Measurements from ENCODE around the gene KDM4C. TPM values are rescaled to one million over a fixed set of nuclear protein-coding genes. Genes with fewer than 3 reads are reported as not detected.

The KDM4C gene
- total RNA-seq, 1 experiment from 2014 or later, result 61.1 TPM

GRCh38 chr9:6904371-6904770 is 146.6 kb downstream of the KDM4C start:
- H4K20me1 ChIP-seq (ENCODE audit: insufficient read depth, low read depth, low read length), result no peaks in the 10 kb centered on the region
- H2AFZ ChIP-seq (ENCODE audit: low read length), result no peak overlapping the region
- no peaks in the 10 kb centered on the region for H3K9me3 ChIP-seq (ENCODE audit: low read length)
- no peak overlapping the region for H3K4me2 ChIP-seq (ENCODE audit: low read depth, low read length, poor library complexity, severe bottlenecking)
- H3K4me3 ChIP-seq (ENCODE audit: low read length), result no peak overlapping the region
- no peaks in the 10 kb centered on the region for H3K4me1 ChIP-seq (ENCODE audit: low read length)
- H3K9ac ChIP-seq (ENCODE audit: low read length), result no peak overlapping the region
- no peaks in the 10 kb centered on the region for H3K36me3 ChIP-seq (ENCODE audit: insufficient read depth, low read length)
- no peaks in the 10 kb centered on the region for H3K27me3 ChIP-seq (ENCODE audit: low read length)
- H3K27ac ChIP-seq (ENCODE audit: low read length), result no peak overlapping the region
- no peak for DNase-seq
- no peaks in the 10 kb centered on the region for H3K9me2 ChIP-seq (replicated peaks; ENCODE audit: insufficient read depth, low read length)
- peaks cover 50% of the 10 kb centered on the region for H3K79me2 ChIP-seq (ENCODE audit: low read length)

DNA sequence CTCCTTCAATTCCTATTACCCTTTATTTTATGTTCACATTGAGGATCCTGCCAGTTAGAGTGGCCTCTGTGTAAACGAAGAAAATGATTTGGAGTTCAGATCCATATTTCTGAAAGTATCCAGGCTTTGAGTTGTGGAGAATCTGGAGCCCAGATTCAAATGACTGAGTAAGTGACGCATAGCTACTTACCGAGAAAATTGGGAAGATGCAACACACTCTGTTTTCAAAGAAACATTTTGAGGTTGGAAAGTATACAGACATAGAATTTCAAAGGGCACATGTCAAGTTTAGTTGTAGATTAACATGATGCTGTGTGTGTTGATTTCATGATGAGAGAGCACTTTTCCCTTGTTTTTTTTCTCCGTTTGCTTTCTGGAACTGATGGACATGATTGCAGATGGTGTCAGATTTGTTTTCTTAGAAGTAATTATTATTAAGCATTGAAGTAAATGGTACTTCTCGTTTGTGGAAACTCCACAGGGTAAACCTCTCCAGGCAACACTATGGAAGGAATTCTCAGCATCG is 148.1 kb downstream of the KDM4C start:
- Histone ChIP-seq H3K36me3 (ENCODE audit: insufficient read depth, low read length) (no peaks in the 10 kb centered on the region), H2AFZ (ENCODE audit: low read length) (no peak overlapping the region), H3K27ac (ENCODE audit: low read length) (no peak overlapping the region), H3K4me1 (ENCODE audit: low read length) (peaks cover 7% of the 10 kb centered on the region), H4K20me1 (ENCODE audit: insufficient read depth, low read depth, low read length) (no peaks in the 10 kb centered on the region), H3K9me2 (replicated peaks; ENCODE audit: insufficient read depth, low read length) (no peaks in the 10 kb centered on the region), H3K4me2 (ENCODE audit: low read depth, low read length, poor library complexity, severe bottlenecking) (no peak overlapping the region), H3K9ac (ENCODE audit: low read length) (no peak overlapping the region), H3K79me2 (ENCODE audit: low read length) (peaks cover 46% of the 10 kb centered on the region), H3K9me3 (ENCODE audit: low read length) (no peaks in the 10 kb centered on the region), H3K27me3 (ENCODE audit: low read length) (no peaks in the 10 kb centered on the region), H3K4me3 (ENCODE audit: low read length) (no peak overlapping the region)
- no peak for DNase-seq

DNA sequence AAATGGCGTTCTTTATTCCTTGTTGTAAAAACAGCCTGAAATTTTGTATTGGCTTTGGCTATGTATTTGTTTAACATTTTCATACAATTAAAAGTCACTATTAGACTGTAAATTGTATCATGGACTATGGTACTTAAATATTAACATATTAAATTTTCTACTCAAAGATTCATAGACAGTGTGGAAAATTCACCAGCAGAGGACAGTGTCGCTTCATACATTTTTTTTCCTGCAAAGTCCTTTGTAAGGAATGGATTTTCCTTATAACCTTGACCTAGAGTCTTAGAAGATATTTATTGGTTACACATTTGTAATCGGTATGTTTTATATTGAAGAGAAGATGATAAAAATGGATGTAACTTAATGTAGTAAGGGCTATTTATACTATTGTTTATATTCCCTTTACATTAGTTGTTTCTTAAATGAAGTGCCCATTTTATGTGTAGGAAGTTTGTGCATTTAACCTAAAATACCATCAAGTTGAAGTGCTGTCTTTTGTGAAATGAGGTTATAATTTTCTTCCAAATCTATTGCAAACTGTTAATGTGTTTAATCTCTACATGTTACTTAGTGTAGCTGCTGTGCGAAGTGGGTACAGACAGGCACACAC is 150.1 kb downstream of the KDM4C start:
- no peak overlapping the region for H3K4me3 ChIP-seq (ENCODE audit: low read length)
- peaks cover 7% of the 10 kb centered on the region for H3K4me1 ChIP-seq (ENCODE audit: low read length)
- H3K9me3 ChIP-seq (ENCODE audit: low read length), result no peaks in the 10 kb centered on the region
- H3K79me2 ChIP-seq (ENCODE audit: low read length), result peaks cover 38% of the 10 kb centered on the region
- H3K9me2 ChIP-seq (replicated peaks; ENCODE audit: insufficient read depth, low read length), result no peaks in the 10 kb centered on the region
- H3K36me3 ChIP-seq (ENCODE audit: insufficient read depth, low read length), result no peaks in the 10 kb centered on the region
- H3K9ac ChIP-seq (ENCODE audit: low read length), result no peak overlapping the region
- H3K4me2 ChIP-seq (ENCODE audit: low read depth, low read length, poor library complexity, severe bottlenecking), result no peak overlapping the region
- DNase-seq, result peak; percentile 63
- H4K20me1 ChIP-seq (ENCODE audit: insufficient read depth, low read depth, low read length), result no peaks in the 10 kb centered on the region
- H3K27me3 ChIP-seq (ENCODE audit: low read length), result no peaks in the 10 kb centered on the region
- H3K27ac ChIP-seq (ENCODE audit: low read length), result no peak overlapping the region
- H2AFZ ChIP-seq (ENCODE audit: low read length), result no peak overlapping the region

DNA sequence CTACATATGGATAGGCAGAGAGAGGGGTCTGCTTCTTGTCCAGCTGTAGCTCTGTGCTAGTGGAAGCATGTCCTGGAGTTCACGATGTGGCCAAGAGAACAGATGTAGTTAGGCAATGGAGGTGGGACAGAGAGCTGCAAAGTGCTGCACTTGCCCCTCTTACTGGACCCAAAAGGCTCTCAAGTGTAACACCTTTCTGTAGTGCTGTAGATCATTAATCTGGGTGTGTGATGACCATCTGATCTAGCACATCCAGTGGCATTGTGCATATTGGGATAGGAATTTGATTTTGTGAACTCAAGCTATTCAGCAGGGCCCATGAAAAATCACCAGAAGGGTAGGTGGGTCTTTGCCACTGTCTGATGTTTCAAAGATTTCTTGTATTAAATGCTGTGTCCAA is 151.4 kb downstream of the KDM4C start:
- Histone ChIP-seq H3K9me2 (replicated peaks; ENCODE audit: insufficient read depth, low read length) (no peaks in the 10 kb centered on the region), H3K4me2 (ENCODE audit: low read depth, low read length, poor library complexity, severe bottlenecking) (no peak overlapping the region), H3K9me3 (ENCODE audit: low read length) (no peaks in the 10 kb centered on the region), H3K9ac (ENCODE audit: low read length) (no peak overlapping the region), H3K36me3 (ENCODE audit: insufficient read depth, low read length) (no peaks in the 10 kb centered on the region), H2AFZ (ENCODE audit: low read length) (no peak overlapping the region), H3K79me2 (ENCODE audit: low read length) (peaks cover 45% of the 10 kb centered on the region), H3K4me3 (ENCODE audit: low read length) (no peak overlapping the region), H3K27ac (ENCODE audit: low read length) (no peak overlapping the region), H4K20me1 (ENCODE audit: insufficient read depth, low read depth, low read length) (no peaks in the 10 kb centered on the region), H3K4me1 (ENCODE audit: low read length) (peaks cover 7% of the 10 kb centered on the region), H3K27me3 (ENCODE audit: low read length) (no peaks in the 10 kb centered on the region)
- no peak for DNase-seq

GRCh38 chr9:6910032-6910431 is 152.3 kb downstream of the KDM4C start:
- no peaks in the 10 kb centered on the region for H3K27me3 ChIP-seq (ENCODE audit: low read length)
- peak overlapping the region; percentile 4 for H3K4me2 ChIP-seq (ENCODE audit: low read depth, low read length, poor library complexity, severe bottlenecking)
- H3K9me2 ChIP-seq (replicated peaks; ENCODE audit: insufficient read depth, low read length), result no peaks in the 10 kb centered on the region
- peaks cover 45% of the 10 kb centered on the region for H3K79me2 ChIP-seq (ENCODE audit: low read length)
- H3K4me1 ChIP-seq (ENCODE audit: low read length), result peaks cover 7% of the 10 kb centered on the region
- no peaks in the 10 kb centered on the region for H3K9me3 ChIP-seq (ENCODE audit: low read length)
- no peaks in the 10 kb centered on the region for H3K36me3 ChIP-seq (ENCODE audit: insufficient read depth, low read length)
- H2AFZ ChIP-seq (ENCODE audit: low read length), result no peak overlapping the region
- no peak overlapping the region for H3K9ac ChIP-seq (ENCODE audit: low read length)
- H3K27ac ChIP-seq (ENCODE audit: low read length), result no peak overlapping the region
- DNase-seq, result peak; percentile 71
- no peak overlapping the region for H3K4me3 ChIP-seq (ENCODE audit: low read length)
- no peaks in the 10 kb centered on the region for H4K20me1 ChIP-seq (ENCODE audit: insufficient read depth, low read depth, low read length)

- H3K36me3 ChIP-seq (ENCODE audit: insufficient read depth, low read length), result no peaks in the 10 kb centered on the region
- peaks cover 7% of the 10 kb centered on the region for H3K4me1 ChIP-seq (ENCODE audit: low read length)
- peak overlapping the region; percentile 4 for H3K4me2 ChIP-seq (ENCODE audit: low read depth, low read length, poor library complexity, severe bottlenecking)
- H3K9me2 ChIP-seq (replicated peaks; ENCODE audit: insufficient read depth, low read length), result no peaks in the 10 kb centered on the region
- no peak overlapping the region for H3K27ac ChIP-seq (ENCODE audit: low read length)
- H3K27me3 ChIP-seq (ENCODE audit: low read length), result no peaks in the 10 kb centered on the region
- H3K9me3 ChIP-seq (ENCODE audit: low read length), result no peaks in the 10 kb centered on the region
- DNase-seq, result no peak
- H4K20me1 ChIP-seq (ENCODE audit: insufficient read depth, low read depth, low read length), result no peaks in the 10 kb centered on the region
- peaks cover 40% of the 10 kb centered on the region for H3K79me2 ChIP-seq (ENCODE audit: low read length)
- no peak overlapping the region for H3K4me3 ChIP-seq (ENCODE audit: low read length)
- H2AFZ ChIP-seq (ENCODE audit: low read length), result no peak overlapping the region
- no peak overlapping the region for H3K9ac ChIP-seq (ENCODE audit: low read length)
Measured at GRCh38 chr9:6910497-6910896, 152.7 kb downstream of the KDM4C start.

DNA sequence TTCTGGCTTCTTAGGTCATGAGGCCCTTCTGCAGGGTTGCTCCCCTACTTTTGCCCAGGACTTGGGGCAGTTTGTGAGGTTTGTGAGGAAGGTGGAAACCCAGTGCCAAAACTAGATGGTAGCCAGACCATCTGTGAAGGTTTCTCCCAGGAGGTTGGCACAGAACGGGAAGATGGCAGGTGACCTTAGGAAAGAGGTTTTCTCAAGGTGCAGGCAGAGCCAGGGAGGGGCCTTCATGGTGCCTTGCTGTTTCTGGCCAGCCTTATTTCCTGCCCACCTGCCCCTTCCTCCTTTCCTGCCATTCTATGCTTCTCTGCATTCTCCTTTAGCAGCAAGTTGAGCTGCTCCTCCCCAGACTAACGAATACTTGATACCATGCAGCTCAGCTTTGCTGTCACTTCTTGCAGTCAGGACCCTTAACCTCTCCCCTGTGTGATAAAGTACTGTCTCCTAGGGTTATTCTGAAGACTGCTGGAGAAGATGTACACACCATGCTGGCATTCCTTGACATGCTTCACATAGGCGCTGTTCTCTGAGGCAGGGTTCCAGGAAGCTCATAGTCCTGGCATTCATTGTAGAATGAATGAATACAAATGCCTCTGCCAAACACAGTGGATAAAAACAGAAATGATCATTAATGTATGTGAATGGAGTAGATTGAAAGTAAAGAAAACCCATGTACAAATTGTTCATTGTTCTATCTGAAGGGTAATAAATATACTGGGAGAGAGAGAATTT is 154.3 kb downstream of the KDM4C start:
- Histone ChIP-seq H3K27me3 (ENCODE audit: low read length) (no peaks in the 10 kb centered on the region), H3K27ac (ENCODE audit: low read length) (no peak overlapping the region), H4K20me1 (ENCODE audit: insufficient read depth, low read depth, low read length) (no peaks in the 10 kb centered on the region), H3K4me1 (ENCODE audit: low read length) (peaks cover 7% of the 10 kb centered on the region), H3K4me2 (ENCODE audit: low read depth, low read length, poor library complexity, severe bottlenecking) (no peak overlapping the region), H3K9me3 (ENCODE audit: low read length) (no peaks in the 10 kb centered on the region), H3K79me2 (ENCODE audit: low read length) (peaks cover 33% of the 10 kb centered on the region), H3K36me3 (ENCODE audit: insufficient read depth, low read length) (no peaks in the 10 kb centered on the region), H3K9ac (ENCODE audit: low read length) (no peak overlapping the region), H3K4me3 (ENCODE audit: low read length) (no peak overlapping the region), H3K9me2 (replicated peaks; ENCODE audit: insufficient read depth, low read length) (no peaks in the 10 kb centered on the region), H2AFZ (ENCODE audit: low read length) (no peak overlapping the region)
- no peak for DNase-seq

DNA sequence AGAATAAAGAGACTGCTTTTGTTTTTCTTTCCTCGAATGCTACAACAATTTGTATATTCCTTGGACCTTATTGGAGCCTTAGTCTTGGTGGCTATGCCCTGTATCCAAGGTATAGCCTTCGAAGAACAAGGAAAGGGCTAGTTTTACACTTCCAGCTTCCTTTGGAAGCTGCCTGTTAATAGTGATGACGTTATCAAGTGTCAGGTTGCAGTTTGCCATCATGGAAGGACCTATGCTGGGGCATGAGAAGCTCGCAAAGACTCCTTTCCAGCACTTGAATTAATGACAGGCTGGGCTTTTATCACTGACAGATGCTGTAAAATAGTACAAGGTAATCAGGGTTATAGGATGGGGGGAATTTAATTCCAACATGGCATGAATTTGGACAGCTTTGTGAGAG is 157.9 kb downstream of the KDM4C start:
- H3K4me3 ChIP-seq (ENCODE audit: low read length), result no peak overlapping the region
- H3K4me1 ChIP-seq (ENCODE audit: low read length), result peaks cover under 1% of the 10 kb centered on the region
- H3K9me2 ChIP-seq (replicated peaks; ENCODE audit: insufficient read depth, low read length), result no peaks in the 10 kb centered on the region
- no peaks in the 10 kb centered on the region for H3K36me3 ChIP-seq (ENCODE audit: insufficient read depth, low read length)
- no peak overlapping the region for H3K27ac ChIP-seq (ENCODE audit: low read length)
- H3K9ac ChIP-seq (ENCODE audit: low read length), result no peak overlapping the region
- no peaks in the 10 kb centered on the region for H4K20me1 ChIP-seq (ENCODE audit: insufficient read depth, low read depth, low read length)
- no peaks in the 10 kb centered on the region for H3K9me3 ChIP-seq (ENCODE audit: low read length)
- H3K4me2 ChIP-seq (ENCODE audit: low read depth, low read length, poor library complexity, severe bottlenecking), result no peak overlapping the region
- no peaks in the 10 kb centered on the region for H3K27me3 ChIP-seq (ENCODE audit: low read length)
- DNase-seq, result no peak
- H2AFZ ChIP-seq (ENCODE audit: low read length), result no peak overlapping the region
- H3K79me2 ChIP-seq (ENCODE audit: low read length), result peaks cover 32% of the 10 kb centered on the region

Measured in Karpas-422 (cell line).